HG03039 (cell line): ENCODE results near the gene CERS2.

ENCODE experiments used
- ATAC-seq: cut with Tn5 transposase; IDR thresholded peaks from one replicate; pipeline ENCODE4 v1.9.1; 2021; ENCODE audit warnings: mild to moderate bottlenecking, moderate library complexity; ENCODE audit not compliant: unreplicated experiment

Gene CERS2, protein sequence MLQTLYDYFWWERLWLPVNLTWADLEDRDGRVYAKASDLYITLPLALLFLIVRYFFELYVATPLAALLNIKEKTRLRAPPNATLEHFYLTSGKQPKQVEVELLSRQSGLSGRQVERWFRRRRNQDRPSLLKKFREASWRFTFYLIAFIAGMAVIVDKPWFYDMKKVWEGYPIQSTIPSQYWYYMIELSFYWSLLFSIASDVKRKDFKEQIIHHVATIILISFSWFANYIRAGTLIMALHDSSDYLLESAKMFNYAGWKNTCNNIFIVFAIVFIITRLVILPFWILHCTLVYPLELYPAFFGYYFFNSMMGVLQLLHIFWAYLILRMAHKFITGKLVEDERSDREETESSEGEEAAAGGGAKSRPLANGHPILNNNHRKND

DNA sequence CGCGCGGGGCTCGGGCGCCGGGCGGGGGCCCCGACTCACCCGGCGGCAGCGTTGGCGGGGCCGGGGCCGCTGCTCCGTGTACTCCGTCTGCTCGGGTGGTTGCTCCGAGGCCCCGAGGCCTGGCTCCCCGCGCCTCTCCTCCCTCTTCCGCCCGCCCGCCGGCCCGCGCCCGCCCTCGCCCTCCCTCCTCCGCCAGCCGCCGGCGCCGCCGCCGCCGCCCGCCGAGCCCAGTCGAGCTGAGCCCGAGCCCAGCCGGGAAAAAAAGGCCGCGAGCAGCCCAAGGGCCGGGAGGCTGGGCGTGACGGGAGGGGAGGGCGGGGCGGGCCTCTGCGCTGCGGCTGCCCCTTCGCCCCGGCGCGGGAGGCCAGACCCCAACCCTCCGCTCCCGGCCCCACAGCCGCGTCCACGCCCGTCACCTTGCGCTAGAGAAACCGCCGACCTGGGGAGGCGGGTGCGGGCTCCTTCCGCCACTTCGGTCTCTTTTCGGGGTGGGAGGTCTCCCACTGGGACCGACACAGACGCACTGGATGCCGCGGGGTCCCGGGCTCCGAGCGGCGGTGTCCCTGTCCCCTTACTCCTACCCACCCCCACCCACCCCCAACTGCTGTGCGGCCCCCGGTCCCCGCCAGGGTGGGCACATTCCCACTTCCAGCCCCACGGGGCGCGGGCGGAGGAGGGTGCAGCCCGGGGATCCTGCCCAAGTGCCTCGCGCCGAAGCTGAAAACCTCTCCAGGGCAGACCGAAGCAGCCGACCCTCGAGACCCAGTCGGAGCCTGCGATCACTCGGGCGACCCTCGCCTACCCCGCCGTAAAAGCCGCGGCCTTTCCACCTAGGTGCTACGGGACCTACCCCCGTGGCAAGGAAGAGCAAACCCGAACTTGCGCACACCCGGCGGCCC lies at the start of gene CERS2:
Gene CERS2, minus strand, starts transcription at position 256 of the 899 bp plus-strand sequence. CDS start 5,745 bp downstream, outside the sequence.
- ATAC-seq: peak; percentile 51

DNA sequence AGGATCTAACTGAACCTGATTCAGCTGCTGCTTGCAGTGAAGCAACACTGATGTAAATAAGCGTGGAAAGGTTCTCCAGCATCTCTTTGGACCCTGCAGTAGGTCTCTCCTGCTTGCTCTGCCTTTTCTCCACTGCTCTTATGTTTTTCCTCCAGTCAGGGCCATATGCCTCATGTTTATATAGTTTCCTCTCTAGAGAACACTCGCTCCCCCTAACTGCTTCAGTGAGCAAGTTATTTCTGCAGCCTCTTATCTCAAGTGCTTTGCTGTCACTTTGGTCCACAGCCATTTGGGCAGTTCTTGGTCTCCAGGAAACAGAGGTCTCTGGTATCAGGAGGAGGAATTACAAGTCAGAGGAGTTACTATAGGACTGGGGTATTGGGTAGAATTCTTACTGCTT lies 38.9 kb upstream of the CERS2 start:
- ATAC-seq: no peak

DNA sequence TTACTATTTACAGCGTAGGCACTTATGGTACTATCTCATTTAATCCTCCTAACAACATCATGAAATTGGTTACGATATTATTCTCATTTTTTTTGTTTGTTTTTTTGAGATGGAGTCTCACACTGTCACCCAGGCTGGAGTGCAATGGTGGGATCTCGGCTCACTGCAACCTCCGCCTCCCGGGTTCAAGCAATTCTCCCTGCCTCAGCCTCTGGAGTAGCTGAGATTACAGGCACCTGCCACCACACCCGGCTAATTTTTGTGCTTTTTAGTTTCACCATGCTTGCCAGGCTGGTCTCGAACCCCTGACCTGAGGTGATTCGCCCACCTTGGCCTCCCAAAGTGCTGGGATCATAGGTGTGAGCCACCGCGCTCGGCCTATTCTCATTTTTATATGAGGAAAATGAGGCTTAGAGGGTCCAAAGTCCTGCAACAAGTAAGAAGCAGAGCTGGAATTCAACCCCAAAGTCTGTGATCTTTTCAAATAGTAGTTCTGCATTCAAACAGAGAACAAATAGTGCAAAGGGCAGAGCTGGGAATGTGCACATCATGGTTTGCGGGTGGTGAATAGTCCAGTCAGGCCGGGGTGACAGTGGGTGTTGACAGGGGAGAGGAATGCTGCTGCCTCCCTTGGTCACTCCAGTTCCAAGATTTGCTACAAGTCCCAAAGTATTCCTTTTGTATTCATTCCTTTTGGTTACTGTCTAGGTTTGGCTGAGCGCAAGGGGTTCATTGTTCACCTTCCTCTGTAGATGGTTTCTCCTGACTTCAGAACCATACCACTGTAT lies 38.2 kb upstream of the CERS2 start:
- ATAC-seq: no peak

DNA sequence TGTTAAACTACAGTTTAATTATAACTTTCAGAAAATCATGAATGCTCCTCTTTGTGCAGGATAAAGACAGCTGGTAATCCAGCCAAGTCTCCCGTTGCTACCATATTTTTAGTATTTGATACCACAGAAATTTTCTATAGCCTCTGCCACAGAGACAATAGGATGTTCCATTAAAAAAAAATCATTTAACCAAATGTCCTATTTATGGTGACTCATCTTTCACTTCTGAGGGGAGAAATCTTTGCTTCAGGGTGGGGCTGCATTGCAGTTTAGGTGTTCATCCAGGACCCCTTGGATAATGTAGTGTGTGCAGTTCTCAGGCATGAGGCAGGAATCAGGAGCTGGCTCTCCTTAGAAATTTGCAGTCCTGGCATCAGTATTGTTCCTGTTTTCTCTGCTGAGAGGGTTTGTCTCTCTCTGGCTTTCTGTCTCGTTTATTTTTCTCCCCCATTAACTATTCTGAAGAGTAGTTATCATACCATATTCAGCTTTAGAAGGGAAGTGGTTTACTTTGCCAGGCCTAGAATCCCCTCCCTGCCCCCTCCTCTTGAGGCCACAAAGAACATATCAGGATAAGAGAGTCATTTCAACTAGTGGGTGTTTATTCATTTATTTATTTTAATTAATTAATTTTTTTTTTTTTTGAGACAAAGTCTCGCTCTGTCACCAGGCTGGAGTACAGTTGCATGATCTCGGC lies 36.7 kb upstream of the CERS2 start:
- ATAC-seq: no peak

DNA sequence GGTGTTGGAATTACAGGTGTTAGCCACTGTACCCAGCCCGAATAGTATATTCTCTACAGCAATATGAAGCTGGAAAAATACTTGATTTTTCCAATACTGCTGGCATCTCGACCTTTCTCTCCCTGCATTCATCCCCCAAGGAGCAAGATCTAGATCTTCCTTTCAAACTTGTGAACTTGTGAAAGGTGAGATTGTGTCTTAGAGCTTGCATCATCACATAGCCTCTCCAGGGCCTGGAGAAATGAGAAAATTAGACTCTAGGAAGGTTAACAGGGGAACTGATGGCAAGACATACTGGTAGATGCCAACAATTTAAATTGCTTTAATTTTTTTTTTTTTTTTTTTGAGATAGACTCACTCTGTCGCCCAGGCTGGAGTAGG lies 35.7 kb upstream of the CERS2 start:
- no peak for ATAC-seq

DNA sequence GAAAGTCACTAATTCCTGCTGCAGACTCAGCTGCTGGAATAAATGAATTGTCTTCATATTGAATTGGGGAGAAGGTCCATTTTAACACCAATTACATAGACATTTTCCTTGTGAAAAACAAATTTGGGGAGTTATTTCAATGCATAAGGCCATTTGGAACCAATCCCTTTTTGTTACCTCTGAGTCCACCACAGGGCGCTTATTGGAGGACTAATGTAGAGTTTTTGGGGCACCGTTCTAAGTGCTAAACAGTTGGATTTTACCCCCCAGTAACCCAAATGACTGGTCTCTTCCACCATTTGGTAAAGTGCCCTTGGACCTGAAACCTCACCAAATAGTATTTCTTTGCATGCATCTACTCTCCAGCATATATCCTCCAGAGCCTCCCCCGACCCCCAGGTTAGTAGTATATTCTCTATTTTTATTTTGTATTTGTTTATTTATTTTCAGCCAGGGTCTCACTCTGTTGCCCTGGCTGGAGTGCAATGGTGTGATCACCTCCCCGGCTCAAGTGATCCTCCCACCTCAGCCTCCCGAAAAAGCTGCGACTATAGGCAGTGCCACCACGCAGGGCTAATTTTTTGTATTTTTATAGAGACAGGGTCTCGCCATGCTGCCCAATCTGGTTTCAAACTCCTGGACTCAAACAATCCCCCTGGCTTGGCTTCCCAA lies 35.2 kb upstream of the CERS2 start:
- no peak for ATAC-seq

DNA sequence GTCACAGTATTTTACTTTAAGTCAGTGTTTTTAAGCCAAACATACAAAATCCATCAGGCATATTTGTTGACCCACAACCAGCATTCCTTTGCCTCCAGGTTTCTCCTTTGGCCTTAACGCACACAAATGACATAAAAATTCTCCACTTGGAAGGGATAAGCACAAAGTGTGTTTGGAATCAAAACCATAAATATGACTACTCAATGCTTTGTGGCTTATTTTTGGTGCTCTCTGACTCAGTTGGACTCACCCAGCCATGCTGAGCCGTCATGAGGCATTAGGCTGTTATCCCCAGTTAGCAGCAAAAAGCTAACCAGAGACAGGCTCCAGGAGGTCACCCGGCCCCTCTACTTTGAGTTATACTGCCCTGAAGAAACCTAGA lies 34.6 kb upstream of the CERS2 start:
- ATAC-seq: no peak

DNA sequence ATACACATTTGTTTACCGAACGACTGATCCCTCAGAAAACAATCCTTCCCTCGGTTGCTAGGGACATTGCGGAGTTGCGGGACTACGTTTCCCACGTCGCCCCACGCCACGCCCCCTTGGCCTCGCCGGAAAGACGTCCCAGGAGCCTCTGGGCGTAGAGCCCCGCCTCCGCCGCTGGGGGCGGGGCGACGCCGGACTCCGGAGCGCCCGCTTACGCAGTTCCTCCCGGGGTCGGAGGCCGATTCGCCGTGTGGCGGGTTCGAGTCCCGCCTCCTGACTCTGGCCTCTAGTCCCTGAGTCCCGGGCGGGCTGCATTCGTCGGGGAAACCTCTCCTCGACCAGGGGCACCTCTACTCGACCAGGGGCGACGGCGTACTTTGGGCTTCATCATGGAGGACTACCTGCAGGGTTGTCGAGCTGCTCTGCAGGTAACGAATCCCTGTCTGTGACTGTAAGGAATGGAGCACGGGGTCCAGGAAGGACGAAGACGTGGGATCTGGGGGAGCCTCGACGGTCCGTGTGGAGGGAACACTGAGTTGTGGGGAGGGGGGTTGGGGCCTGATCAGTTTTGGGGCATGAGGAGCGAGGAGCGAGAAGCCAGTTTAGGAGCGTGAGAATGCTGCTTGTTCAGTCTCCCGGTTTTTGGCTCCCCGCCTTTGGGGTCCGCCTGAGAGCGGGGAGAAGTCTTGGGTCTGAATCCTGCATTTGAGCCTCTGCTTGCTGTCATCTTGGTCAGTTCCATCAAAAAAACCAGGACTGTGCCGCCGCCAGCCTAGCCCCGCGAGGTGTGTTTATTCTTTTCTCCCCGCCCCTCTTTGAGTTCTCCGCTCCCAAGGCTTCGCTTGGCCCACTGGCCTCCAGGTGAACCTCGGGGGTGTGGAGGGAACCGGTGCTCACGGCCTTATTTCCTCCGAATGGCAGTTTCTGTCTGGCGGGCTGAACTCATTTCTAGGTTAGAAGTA lies 33.9 kb upstream of the CERS2 start, which contains the start of gene PRUNE1:
Gene PRUNE1, plus strand, starts transcription at position 206 of the 962 bp plus-strand sequence. Its CDS starts 184 bp downstream, at position 390.
- ATAC-seq: peak; percentile 76

DNA sequence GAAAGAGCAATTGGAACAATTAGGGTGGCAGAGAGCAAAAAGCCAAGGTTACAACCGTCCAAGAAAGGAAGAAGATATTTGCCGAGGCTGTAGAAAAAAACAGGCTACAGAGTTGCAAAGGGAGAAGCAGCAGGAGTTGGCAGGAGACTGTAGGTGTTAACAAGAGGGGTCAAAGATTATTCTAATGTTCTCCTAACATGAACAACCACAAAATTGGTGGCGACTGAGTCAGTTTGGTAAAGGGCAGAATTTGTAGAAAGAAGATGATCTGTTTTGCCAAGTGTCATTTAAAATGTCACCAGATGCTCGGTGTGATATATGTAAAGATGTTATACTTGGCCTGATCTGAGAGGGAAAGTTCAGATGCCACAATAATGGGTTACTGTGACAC lies 33.2 kb upstream of the CERS2 start:
- no peak for ATAC-seq

DNA sequence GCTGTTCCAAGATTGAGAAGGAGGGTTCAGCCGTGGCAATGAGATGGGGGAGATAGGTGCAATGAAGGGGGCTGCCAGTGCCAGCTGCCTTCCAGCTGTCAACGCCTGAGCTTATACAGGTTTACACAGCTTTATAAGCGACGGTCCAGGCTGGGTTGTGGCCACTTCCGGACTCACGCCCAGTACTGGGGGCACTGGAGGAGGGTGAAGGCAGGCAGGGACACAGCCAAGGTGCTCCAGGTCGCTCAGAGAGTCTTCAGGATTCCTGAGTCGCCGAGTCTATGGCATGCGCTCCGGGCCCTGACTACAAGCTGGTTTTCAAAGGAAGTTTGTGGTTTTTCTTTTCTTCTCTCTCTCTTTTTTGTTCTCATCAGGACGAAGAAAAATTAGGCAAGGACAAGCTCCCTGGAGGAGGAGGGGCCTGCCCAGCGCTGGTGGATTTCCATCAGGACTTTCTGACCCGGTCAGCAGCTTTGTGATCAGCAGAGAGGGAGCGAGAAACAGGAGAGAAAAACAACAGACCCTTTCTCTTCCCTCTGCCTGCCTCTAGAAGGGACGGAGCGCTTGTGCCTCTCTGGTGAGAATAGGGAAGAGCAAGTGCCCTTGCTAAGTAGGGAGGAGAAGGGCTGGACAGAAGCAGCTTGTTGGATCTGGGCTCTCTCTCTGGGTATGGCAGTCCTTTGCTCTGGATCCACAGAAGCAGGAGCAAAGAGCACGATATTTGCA lies 31.9 kb upstream of the CERS2 start, which contains the start of gene MINDY1:
Gene MINDY1, minus strand, starts transcription at position 576 of the 726 bp plus-strand sequence. CDS start 4,285 bp downstream, outside the sequence.
- ATAC-seq: no peak

DNA sequence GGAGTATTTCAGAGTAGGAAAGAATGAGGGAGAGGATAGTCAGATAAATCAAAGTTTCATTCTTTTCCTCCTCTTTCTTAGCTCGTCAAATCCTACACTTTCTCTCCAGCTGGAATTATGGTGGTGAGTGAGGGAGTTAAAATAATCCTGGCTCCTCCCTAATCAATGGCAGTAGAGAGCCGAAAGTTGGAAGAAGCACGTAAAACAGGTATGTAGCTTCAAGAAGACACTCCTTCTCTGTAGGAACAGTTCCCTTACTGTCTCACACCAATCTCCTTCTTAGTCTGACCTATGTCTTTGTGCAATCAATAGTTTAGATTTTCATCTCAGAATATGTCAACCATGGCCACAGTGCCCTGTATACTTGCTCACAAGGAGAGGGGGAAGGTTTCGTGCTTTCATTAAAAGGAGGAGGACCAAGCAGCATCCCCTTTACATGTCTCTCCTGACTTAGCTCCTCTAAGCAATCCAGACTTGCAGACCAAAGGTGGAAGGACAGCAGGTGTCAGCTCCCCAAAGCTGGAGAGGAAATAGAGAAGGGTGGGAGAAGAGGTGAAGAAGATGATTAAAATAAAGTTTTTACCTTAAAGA lies 31.2 kb upstream of the CERS2 start:
- ATAC-seq: no peak

DNA sequence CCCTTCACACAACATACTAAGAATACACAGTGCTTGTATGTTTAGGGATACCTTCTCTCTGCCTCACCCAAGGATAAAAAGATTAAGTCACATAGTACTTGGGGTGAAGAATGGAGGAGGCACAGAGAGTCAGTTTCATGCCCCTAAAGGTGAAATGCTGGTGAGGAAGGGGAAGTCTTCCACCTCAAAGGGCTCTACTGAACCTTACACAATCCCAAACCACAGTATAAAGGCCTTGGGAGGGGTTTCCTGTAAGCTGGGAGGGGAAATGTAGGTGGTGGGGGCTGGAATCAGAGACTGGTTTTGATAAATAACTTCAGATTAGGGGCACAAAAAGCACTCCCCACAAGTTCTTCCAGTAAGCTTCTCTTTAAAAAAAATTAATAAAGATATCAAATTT lies 28.5 kb upstream of the CERS2 start:
- ATAC-seq: no peak

DNA sequence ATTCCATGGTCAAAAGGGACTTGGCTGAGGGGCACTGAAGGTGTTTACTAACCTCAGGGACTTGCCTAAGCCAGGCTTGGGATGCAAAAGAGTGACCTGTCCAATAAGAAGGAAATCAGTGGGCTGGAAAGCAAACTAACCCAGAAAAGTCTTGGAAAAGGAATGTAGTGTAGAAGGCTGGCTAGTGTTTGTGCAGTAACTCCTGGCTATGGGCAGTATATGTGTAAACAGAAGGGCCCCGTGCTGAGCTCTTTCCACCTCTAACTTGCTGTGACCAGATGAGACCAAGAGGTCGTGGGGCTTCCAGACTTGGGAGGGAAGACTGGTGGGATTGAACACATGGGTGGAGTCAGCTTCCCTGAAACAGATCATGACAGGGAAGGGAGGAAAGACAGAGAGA lies 28.0 kb upstream of the CERS2 start:
- ATAC-seq: no peak

DNA sequence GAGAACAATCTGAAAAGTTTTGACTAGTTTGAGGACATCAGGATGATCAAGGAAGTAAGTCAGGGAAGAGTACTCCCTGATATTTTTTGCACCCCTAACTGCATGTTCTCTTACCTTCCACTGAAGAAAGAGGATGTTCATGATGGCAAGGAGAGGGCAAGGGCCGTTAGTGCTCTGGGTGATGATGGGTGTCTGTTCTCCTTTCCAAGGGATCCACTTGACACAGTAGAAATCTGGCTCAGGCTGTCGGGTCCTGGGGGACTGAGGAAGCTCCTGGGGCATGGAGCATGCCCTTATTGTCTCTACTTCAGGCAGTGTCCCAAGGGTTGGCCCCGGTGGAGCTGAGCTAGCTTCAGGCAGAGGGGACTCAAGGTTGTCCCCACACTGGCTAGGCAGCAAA lies 27.4 kb upstream of the CERS2 start:
- no peak for ATAC-seq

DNA sequence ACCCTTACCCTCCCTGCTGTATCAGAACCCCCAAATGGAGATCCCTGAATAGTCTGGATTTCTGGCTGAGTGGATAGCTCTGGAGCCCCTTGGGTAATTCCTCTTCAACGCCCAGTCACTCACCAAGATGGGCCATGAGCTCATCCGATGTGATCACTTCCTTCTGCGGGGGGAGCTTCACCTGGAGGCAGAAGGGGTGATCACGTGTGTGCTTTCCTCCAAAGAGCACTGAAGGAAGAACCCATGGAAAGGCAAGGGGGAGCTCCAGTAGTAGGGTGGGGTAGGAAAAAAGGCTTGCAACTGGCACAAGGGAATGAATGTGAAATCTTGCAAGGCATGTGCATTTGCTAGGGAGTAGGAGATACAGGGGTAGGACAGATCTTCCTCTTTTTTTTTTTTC lies 27.0 kb upstream of the CERS2 start:
- no peak for ATAC-seq

DNA sequence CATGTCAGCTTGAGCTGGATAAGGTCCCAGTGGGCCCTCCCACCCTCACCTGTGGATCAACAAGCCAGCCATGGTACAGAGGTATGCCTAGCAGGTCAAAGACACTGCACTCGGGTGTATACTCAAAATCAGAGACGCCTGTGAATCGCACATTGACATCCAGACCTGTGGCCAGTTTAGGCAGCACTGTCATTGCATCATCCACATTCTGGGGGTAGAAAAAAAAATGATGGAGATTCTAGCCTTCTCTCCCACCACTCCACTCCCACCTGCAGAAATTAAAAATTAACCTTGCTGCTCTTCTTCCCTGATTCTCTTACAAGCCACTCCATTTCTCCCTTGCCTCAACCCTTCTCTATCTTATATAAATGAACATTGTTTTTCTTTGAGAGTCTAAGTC lies 25.8 kb upstream of the CERS2 start:
- ATAC-seq: no peak

DNA sequence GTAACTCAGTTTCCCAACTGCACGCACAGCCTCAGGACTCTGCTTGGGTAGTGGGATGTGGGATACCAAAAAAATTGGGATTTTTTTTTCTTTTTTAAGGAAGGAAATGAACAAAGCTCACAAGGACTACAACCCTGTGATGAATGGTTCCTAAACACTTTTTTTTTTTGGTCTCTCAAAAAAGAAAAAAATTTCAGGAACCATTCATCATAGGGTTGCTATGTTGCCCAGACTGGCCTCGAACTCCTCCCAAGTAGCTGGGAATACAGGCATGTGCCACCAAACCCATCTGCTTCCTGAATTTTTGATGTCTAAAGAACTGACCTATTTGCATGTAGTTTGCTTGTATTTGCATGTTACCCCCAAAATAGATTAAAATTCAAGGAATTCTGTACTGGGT lies 25.3 kb upstream of the CERS2 start:
- ATAC-seq: no peak
